22Rv1 (cell line): ENCODE measurements around the gene SYNPO.

Source experiments
- H3K27ac ChIP-seq: fragments of 450-650 bp; 2 replicates; pipeline ENCODE4 v1.5.1; 2017
- ZFX ChIP-seq: fragments of 450-650 bp; IDR thresholded peaks from 2 replicates; pipeline ENCODE4 v1.6.1; 2017; ENCODE audit warnings: antibody characterized with exemption, borderline replicate concordance
- TF ChIP-seq, protein P1 (sequence below): fragments of 450-650 bp; IDR thresholded peaks from 2 replicates; pipeline ENCODE4 v1.5.1; 2017; ENCODE audit warnings: mild to moderate bottlenecking

The SYNPO gene

DNA sequence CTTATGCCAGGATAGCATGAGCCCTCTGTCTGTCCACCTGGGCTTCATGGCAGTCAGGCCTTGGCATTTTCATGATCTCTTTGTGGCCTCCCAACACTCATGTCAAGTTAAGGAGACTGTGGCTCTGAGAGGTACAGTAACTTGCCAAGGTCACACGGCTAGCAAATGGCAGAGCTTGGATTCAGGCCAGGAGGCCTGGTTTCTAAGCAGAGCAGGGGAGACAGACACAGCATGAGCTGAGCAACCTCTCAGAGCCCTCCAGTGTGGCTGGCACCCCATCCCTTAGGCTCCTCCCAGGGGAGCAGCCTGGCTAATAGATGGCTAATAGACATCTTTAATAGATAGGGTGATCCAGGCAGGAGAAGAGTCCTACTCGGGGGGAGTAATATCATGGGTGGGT lies 4.1 kb downstream of the SYNPO start:
- H3K27ac ChIP-seq, result no peak overlapping the region
- TF ChIP-seq, protein P1, sequence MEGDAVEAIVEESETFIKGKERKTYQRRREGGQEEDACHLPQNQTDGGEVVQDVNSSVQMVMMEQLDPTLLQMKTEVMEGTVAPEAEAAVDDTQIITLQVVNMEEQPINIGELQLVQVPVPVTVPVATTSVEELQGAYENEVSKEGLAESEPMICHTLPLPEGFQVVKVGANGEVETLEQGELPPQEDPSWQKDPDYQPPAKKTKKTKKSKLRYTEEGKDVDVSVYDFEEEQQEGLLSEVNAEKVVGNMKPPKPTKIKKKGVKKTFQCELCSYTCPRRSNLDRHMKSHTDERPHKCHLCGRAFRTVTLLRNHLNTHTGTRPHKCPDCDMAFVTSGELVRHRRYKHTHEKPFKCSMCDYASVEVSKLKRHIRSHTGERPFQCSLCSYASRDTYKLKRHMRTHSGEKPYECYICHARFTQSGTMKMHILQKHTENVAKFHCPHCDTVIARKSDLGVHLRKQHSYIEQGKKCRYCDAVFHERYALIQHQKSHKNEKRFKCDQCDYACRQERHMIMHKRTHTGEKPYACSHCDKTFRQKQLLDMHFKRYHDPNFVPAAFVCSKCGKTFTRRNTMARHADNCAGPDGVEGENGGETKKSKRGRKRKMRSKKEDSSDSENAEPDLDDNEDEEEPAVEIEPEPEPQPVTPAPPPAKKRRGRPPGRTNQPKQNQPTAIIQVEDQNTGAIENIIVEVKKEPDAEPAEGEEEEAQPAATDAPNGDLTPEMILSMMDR, result no peak
- no peak for TF ChIP-seq ZFX

DNA sequence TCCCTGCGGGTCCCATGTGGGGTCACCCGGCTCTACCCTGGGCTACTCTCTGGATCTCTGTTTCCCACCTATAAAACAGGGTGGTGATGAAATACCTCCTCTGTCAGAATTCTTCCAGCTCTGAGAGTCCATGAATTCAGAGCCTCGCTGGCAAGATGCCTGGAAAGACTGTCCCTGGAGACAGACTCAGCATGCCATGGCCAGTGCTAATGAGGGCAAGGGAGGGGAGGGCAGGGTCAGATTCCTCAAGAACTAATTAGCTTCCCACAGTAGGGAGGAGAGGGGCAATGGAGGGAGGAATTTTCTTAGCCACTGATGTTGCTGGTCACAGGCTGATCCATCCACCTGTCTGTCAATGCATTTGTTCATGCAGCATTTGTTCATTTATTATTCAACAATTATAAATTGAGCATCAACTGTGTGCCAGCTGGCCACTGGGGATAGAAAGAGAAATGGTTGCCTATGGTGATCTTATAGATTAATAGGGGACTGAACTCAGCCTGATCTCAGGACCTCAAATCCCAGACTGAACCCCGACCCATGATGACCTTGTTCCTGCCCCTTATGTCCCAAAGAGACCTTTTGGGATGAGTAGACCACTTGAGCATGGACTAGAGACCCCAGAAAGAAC lies 4.7 kb downstream of the SYNPO start:
- TF ChIP-seq, protein P1, result no peak
- no peak for TF ChIP-seq ZFX
- H3K27ac ChIP-seq, result no peak overlapping the region

- no peak overlapping the region for H3K27ac ChIP-seq
- TF ChIP-seq ZFX, result no peak
- TF ChIP-seq, protein P1, result no peak
Measured at GRCh38 chr5:150647275-150648251, 7.1 kb downstream of the SYNPO start.

DNA sequence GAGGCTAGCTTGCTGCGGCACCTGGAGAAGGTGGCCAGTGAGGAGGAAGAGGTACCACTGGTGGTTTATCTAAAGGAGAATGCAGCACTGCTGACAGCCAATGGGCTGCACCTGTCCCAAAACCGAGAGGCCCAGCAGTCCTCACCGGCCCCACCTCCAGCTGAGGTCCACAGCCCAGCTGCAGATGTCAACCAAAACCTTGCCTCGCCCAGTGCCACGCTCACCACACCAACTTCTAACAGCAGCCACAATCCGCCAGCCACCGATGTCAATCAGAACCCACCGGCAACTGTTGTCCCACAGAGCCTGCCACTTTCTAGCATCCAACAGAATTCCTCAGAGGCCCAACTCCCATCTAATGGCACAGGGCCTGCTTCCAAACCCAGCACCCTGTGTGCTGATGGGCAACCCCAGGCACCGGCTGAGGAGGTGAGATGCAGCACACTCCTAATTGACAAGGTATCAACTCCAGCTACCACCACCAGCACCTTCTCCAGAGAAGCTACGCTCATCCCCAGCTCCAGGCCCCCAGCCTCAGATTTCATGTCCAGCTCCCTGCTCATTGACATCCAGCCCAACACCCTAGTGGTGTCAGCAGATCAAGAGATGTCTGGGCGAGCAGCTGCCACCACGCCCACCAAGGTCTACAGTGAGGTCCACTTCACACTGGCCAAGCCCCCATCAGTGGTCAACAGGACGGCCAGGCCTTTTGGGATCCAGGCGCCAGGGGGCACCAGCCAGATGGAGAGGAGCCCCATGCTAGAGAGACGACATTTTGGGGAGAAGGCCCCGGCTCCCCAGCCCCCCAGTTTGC lies 8.0 kb downstream of the SYNPO start:
- TF ChIP-seq, protein P1, result no peak
- no peak for TF ChIP-seq ZFX
- H3K27ac ChIP-seq, result no peak overlapping the region

DNA sequence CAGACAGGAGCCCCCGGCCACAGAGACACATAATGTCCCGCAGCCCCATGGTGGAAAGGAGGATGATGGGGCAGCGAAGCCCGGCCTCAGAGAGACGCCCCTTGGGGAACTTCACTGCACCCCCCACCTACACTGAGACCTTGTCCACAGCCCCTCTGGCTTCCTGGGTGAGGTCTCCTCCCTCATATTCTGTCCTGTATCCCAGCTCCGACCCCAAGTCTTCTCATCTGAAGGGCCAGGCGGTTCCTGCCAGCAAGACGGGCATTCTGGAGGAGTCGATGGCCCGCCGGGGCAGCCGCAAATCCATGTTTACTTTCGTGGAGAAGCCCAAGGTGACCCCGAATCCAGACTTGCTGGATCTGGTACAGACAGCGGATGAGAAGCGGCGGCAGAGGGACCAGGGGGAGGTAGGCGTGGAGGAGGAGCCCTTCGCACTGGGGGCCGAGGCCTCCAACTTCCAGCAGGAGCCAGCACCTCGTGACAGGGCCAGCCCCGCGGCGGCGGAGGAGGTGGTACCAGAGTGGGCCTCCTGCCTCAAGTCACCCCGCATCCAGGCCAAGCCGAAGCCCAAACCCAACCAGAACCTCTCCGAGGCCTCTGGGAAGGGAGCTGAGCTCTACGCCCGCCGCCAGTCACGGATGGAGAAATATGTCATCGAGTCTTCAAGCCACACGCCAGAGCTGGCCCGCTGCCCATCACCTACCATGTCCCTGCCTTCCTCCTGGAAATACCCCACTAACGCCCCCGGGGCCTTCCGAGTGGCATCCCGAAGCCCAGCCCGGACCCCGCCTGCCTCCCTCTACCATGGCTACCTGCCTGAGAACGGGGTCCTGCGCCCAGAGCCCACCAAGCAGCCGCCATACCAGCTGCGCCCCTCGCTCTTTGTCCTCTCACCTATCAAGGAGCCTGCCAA lies 8.9 kb downstream of the SYNPO start:
- TF ChIP-seq ZFX, result no peak
- TF ChIP-seq, protein P1, result no peak
- H3K27ac ChIP-seq, result no peak overlapping the region

DNA sequence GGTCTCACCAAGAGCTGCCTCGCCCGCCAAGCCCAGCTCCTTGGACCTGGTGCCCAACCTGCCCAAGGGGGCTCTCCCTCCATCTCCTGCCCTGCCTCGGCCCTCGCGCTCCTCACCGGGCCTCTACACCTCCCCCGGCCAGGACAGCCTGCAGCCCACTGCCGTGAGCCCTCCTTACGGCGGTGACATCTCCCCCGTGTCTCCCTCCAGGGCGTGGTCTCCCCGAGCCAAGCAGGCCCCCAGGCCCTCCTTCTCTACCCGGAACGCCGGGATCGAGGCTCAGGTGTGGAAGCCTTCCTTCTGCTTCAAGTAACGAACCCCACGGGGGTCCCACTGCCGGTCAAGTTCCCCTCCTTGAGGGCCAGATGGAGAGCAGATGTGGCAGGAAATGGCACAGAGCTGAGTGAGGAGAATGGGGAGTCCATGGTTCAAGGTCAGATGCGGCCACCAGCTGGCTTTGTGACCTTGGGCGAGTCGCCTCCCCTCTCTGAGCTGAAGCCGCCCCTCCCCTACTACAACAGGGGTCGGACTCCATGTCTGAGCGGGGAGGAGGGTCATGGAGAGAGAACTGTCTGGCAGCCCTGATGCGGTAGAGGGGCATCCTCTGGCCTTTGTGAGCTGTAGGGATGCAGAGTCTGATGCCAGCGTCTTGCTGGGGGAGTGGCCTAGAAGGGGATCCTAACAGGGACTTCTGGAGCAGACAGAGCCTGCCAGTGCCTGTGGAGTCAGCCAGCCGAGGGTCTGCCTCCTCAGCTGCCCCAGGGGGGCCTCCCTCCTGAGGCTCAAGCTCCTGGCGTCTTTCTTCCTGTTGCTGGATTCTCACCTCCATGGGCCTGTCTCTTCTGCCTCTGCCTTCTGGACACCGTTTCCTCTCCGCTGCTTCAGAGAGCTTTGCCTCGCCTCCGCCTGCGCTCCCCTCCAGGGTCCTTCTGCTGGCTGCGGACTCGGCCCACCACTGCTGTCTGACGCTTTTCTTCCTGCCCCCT lies 9.9 kb downstream of the SYNPO start:
- H3K27ac ChIP-seq, result no peak overlapping the region
- TF ChIP-seq ZFX, result no peak
- TF ChIP-seq, protein P1, result no peak
